GM19099 (cell line): ENCODE results near the gene SLC10A7.

Source experiments
- POLR2A ChIP-seq: IDR thresholded peaks from 3 replicates; pipeline ENCODE4 v1.6.1; 2011; ENCODE audit warnings: low read depth; ENCODE audit not compliant: insufficient read length; ENCODE audit errors: extremely low read depth

Gene SLC10A7

GRCh38 chr4:146222313-146222712, 299.4 kb downstream of the SLC10A7 start:
- TF ChIP-seq POLR2A: no peak

- no peak for TF ChIP-seq POLR2A
Measured at GRCh38 chr4:146214238-146214637, 307.5 kb downstream of the SLC10A7 start, which contains the start of gene REELD1. Gene REELD1 (plus strand): TSS chr4:146214538. CDS start chr4:146216953, 2,415 bp downstream.

- no peak for TF ChIP-seq POLR2A
Measured at GRCh38 chr4:146212781-146213180, 309.0 kb downstream of the SLC10A7 start.

GRCh38 chr4:146211440-146211839, 310.3 kb downstream of the SLC10A7 start:
- TF ChIP-seq POLR2A: no peak

DNA sequence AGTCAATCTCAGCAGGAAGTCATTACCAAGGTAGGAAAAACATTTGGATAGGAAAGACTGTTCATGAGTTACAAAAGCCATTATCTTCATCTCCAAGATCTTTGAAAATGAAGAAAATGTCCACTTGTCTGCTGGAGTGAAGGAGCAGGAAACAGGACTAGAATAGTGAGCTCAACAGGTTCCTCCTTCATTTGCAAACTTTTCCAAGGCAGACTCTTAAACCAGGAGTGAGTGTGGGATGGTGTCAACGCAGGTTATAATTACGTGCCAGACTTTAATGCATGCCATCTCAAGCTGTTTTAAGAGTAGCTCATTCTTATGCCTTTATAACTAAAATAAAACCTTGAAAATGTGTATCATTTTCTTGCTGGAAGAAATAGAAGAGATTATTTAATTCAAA, 310.9 kb downstream of the SLC10A7 start:
- TF ChIP-seq POLR2A: no peak

GRCh38 chr4:146207410-146207809, 314.3 kb downstream of the SLC10A7 start:
- TF ChIP-seq POLR2A: no peak
